ENCODE measurements around the gene DPP6. TPM values are rescaled to one million over a fixed set of nuclear protein-coding genes. Genes with fewer than 3 reads are reported as not detected.
A peak's percentile ranks its signal among the peaks of the same experiment; 100 is the strongest.

DPP6 gene
- polyA plus RNA-seq, 1 of the 3 experiments (the other 2 are of a cell fraction) = not detected

DNA sequence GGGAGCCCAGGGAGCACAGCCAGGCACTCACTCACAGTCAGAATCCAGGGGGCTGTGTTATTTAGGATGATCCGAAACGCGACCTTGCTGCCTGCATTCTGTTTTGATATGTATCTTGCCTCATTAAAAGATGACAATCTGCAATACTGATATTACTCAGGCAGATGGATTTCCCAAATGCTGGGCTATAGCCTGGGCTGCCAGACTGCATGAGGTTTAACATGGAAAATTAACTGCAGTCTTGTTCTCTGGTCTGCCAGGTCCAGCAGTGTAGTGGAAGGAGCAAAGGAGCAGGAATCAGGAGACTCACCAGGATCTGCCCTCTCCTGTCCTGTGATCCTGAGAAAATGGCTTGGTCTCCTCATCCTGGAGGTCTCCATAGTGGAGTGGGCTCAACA is 692.7 kb downstream of the DPP6 start (continued):
- TF ChIP-seq, protein P1, sequence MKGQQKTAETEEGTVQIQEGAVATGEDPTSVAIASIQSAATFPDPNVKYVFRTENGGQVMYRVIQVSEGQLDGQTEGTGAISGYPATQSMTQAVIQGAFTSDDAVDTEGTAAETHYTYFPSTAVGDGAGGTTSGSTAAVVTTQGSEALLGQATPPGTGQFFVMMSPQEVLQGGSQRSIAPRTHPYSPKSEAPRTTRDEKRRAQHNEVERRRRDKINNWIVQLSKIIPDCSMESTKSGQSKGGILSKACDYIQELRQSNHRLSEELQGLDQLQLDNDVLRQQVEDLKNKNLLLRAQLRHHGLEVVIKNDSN (IDR thresholded peaks at IDR 0.05; ENCODE audit: borderline replicate concordance, low read depth) = no peak
- peak; percentile 98 for TF ChIP-seq RCOR1 (IDR thresholded peaks at IDR 0.05; ENCODE audit: low read length)
- TF ChIP-seq NRF1 (IDR thresholded peaks at IDR 0.05; ENCODE audit: low read depth, low read length) = no peak
- TF ChIP-seq, protein P2, sequence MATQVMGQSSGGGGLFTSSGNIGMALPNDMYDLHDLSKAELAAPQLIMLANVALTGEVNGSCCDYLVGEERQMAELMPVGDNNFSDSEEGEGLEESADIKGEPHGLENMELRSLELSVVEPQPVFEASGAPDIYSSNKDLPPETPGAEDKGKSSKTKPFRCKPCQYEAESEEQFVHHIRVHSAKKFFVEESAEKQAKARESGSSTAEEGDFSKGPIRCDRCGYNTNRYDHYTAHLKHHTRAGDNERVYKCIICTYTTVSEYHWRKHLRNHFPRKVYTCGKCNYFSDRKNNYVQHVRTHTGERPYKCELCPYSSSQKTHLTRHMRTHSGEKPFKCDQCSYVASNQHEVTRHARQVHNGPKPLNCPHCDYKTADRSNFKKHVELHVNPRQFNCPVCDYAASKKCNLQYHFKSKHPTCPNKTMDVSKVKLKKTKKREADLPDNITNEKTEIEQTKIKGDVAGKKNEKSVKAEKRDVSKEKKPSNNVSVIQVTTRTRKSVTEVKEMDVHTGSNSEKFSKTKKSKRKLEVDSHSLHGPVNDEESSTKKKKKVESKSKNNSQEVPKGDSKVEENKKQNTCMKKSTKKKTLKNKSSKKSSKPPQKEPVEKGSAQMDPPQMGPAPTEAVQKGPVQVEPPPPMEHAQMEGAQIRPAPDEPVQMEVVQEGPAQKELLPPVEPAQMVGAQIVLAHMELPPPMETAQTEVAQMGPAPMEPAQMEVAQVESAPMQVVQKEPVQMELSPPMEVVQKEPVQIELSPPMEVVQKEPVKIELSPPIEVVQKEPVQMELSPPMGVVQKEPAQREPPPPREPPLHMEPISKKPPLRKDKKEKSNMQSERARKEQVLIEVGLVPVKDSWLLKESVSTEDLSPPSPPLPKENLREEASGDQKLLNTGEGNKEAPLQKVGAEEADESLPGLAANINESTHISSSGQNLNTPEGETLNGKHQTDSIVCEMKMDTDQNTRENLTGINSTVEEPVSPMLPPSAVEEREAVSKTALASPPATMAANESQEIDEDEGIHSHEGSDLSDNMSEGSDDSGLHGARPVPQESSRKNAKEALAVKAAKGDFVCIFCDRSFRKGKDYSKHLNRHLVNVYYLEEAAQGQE (IDR thresholded peaks at IDR 0.05; ENCODE audit: low read depth, low read length) = no peak
- peak in 1 of 2 experiments; percentile 92; a peak in 2 of 4 replicates for TF ChIP-seq EP300 (IDR thresholded peaks at IDR 0.05; ENCODE audit: borderline replicate concordance in 1 of 2, low read depth in 1 of 2, low read length in 1 of 2)
- TF ChIP-seq YY1 (IDR thresholded peaks at IDR 0.05; ENCODE audit: low read depth) = no peak
- TF ChIP-seq FOXM1 (IDR thresholded peaks at IDR 0.05; ENCODE audit: low read depth) = no peak
- TF ChIP-seq SIN3A (IDR thresholded peaks at IDR 0.05; ENCODE audit: borderline replicate concordance, low read depth, low read length) = no peak
- TF ChIP-seq, protein P3, sequence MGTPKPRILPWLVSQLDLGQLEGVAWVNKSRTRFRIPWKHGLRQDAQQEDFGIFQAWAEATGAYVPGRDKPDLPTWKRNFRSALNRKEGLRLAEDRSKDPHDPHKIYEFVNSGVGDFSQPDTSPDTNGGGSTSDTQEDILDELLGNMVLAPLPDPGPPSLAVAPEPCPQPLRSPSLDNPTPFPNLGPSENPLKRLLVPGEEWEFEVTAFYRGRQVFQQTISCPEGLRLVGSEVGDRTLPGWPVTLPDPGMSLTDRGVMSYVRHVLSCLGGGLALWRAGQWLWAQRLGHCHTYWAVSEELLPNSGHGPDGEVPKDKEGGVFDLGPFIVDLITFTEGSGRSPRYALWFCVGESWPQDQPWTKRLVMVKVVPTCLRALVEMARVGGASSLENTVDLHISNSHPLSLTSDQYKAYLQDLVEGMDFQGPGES (IDR thresholded peaks at IDR 0.05; ENCODE audit: low read depth, low read length) = no peak
- peak; percentile 78 for TF ChIP-seq CHD2 (IDR thresholded peaks at IDR 0.05; ENCODE audit: low read length, partially characterized antibody)

DNA sequence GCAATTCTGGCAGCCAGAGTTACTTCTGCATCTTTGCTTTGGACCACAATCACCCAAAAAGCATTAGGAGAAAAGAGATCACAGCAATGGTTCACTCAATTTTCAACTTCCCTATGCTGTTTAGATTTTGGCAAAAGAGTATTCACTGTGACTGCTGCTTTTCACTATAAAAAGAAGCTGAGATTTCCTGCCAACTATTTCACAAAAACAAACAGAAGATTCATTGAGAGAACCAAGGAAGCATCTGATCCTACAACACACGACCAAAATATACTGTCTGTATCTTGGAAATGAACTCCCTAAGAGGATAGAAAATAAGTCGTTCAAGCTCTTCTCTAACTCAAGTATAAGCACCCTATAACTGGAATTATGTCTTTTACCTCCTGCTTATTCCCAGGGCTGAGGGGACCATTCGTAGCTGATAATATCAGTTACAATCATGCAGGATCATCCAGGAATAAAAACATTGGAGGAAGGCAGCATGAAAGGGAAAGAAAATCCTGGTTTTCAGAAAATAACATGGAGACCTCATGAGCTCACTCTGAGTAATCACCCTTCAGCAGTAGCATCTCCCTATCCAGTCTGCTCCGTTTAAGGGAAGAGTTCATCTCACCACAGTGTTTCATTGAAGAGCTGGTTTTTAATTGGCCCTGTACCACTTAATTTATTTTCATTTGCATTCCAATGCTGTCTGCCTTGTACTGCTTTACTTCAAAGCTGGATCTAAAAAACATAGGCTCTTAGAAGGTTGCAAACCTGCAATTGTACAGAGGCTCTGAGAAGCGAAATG is 694.6 kb downstream of the DPP6 start:
- Histone ChIP-seq H3K27me3 (ENCODE audit: insufficient read depth) (no peaks in the 10 kb centered on the region), H2AFZ (ENCODE audit: low read depth) (no peak overlapping the region), H3F3A (replicated peaks; ENCODE audit: insufficient read depth) (no peaks in the 10 kb centered on the region), H3K79me2 (ENCODE audit: insufficient read depth) (no peaks in the 10 kb centered on the region), H3K4me3 (ENCODE audit: low read depth in 2 of 2, low read length in 1 of 2) (no peak overlapping the region), H3K27ac (ENCODE audit: low read depth in 2 of 2, low read length in 1 of 2) (no peak overlapping the region), H3K9ac (no peak overlapping the region), H3K4me1 (ENCODE audit: control insufficient read depth in 1 of 2, insufficient read depth in 2 of 2, low read depth in 1 of 2, low read length in 1 of 2) (peaks cover 0 to 40% of the 10 kb centered on the region in 2 experiments; a peak in 2 of 4 replicates), H3K4me2 (no peak overlapping the region), H3K9me2 (no peaks in the 10 kb centered on the region), H3K9me3 (no peaks in the 10 kb centered on the region; the same call in 1 of the 2 replicates), H3K36me3 (replicated peaks in 1 of 2; ENCODE audit: control insufficient read depth in 1 of 2, insufficient read depth in 2 of 2, low read length in 1 of 2) (no peaks in the 10 kb centered on the region), H4K20me1 (ENCODE audit: insufficient read depth) (no peaks in the 10 kb centered on the region)
- WGBS (ENCODE audit: low lambda C conversion rate) = 10% methylated on average over 5 of the region's 5 CpGs
- CTCF ChIA-PET = interaction anchor here (0.6 to 10.8 kb wide), 17 partner anchors 8 to 426 kb away, joined by 3 to 149 read pairs (median 4); no protein-coding TSS in a partner anchor
- POLR2A ChIA-PET = no interaction called here
- no peak for DNase-seq
- TF ChIP-seq RFX5 (IDR thresholded peaks at IDR 0.05; ENCODE audit: low read length) = no peak
- TF ChIP-seq, protein P3 (IDR thresholded peaks at IDR 0.05; ENCODE audit: low read depth, low read length) = no peak
- no peak for TF ChIP-seq TCF12 (IDR thresholded peaks at IDR 0.05)
- TF ChIP-seq, protein P4, sequence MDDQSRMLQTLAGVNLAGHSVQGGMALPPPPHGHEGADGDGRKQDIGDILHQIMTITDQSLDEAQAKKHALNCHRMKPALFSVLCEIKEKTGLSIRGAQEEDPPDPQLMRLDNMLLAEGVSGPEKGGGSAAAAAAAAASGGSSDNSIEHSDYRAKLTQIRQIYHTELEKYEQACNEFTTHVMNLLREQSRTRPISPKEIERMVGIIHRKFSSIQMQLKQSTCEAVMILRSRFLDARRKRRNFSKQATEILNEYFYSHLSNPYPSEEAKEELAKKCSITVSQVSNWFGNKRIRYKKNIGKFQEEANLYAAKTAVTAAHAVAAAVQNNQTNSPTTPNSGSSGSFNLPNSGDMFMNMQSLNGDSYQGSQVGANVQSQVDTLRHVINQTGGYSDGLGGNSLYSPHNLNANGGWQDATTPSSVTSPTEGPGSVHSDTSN (IDR thresholded peaks at IDR 0.05) = no peak
- TF ChIP-seq, protein P2 (IDR thresholded peaks at IDR 0.05; ENCODE audit: low read depth, low read length) = no peak
- TF ChIP-seq, protein P5, sequence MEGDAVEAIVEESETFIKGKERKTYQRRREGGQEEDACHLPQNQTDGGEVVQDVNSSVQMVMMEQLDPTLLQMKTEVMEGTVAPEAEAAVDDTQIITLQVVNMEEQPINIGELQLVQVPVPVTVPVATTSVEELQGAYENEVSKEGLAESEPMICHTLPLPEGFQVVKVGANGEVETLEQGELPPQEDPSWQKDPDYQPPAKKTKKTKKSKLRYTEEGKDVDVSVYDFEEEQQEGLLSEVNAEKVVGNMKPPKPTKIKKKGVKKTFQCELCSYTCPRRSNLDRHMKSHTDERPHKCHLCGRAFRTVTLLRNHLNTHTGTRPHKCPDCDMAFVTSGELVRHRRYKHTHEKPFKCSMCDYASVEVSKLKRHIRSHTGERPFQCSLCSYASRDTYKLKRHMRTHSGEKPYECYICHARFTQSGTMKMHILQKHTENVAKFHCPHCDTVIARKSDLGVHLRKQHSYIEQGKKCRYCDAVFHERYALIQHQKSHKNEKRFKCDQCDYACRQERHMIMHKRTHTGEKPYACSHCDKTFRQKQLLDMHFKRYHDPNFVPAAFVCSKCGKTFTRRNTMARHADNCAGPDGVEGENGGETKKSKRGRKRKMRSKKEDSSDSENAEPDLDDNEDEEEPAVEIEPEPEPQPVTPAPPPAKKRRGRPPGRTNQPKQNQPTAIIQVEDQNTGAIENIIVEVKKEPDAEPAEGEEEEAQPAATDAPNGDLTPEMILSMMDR (IDR thresholded peaks at IDR 0.05) = no peak
